ENCODE results near the gene PRXL2B.

GRCh38 chr1:2625311-2625710 is 38.7 kb downstream of the PRXL2B start:
- TF ChIP-seq CTCF (IDR thresholded peaks at IDR 0.05) (no peak), POLR2A (IDR thresholded peaks at IDR 0.05) (no peak), POLR2AphosphoS5 (IDR thresholded peaks at IDR 0.05) (no peak), EP300 (IDR thresholded peaks at IDR 0.05; ENCODE audit: low read depth) (no peak)

Measured in transverse colon (tissue), 4 donors.